ENCODE data around the gene GAB3.

DNA sequence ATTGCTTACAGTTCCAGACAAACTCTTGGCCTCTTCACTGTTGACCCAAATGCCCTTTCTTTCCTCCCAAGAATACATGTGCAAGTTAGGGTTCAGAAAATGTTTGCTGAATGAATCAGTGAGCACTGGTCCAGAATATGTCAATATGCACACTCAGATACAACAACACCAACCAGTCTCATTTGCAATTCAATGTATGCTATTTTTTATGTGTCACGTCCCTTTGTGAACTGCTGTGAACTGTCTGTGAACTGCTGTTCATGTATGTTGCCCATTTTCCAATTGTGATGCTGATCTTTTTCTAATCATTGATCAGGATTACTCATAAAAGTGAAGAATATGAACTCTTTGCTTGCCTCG lies 17.8 kb downstream of the GAB3 start:
- TF ChIP-seq, protein P1, sequence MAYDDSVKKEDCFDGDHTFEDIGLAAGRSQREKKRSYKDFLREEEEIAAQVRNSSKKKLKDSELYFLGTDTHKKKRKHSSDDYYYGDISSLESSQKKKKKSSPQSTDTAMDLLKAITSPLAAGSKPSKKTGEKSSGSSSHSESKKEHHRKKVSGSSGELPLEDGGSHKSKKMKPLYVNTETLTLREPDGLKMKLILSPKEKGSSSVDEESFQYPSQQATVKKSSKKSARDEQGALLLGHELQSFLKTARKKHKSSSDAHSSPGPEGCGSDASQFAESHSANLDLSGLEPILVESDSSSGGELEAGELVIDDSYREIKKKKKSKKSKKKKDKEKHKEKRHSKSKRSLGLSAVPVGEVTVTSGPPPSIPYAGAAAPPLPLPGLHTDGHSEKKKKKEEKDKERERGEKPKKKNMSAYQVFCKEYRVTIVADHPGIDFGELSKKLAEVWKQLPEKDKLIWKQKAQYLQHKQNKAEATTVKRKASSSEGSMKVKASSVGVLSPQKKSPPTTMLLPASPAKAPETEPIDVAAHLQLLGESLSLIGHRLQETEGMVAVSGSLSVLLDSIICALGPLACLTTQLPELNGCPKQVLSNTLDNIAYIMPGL (CRISPR knock-in tag; IDR thresholded peaks at IDR 0.05), result no peak
- TF ChIP-seq, protein P2, sequence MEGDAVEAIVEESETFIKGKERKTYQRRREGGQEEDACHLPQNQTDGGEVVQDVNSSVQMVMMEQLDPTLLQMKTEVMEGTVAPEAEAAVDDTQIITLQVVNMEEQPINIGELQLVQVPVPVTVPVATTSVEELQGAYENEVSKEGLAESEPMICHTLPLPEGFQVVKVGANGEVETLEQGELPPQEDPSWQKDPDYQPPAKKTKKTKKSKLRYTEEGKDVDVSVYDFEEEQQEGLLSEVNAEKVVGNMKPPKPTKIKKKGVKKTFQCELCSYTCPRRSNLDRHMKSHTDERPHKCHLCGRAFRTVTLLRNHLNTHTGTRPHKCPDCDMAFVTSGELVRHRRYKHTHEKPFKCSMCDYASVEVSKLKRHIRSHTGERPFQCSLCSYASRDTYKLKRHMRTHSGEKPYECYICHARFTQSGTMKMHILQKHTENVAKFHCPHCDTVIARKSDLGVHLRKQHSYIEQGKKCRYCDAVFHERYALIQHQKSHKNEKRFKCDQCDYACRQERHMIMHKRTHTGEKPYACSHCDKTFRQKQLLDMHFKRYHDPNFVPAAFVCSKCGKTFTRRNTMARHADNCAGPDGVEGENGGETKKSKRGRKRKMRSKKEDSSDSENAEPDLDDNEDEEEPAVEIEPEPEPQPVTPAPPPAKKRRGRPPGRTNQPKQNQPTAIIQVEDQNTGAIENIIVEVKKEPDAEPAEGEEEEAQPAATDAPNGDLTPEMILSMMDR (IDR thresholded peaks at IDR 0.05), result no peak
- TF ChIP-seq HMGA2 (CRISPR knock-in tag; IDR thresholded peaks at IDR 0.05) (no peak), TCF7 (CRISPR knock-in tag; IDR thresholded peaks at IDR 0.05; ENCODE audit: low read depth) (no peak), SP1 (CRISPR knock-in tag; conservative IDR thresholded peaks at IDR 0.05) (no peak), IRF2 (CRISPR knock-in tag; IDR thresholded peaks at IDR 0.05; ENCODE audit: borderline replicate concordance, low read depth) (no peak), GABPB1 (CRISPR knock-in tag; IDR thresholded peaks at IDR 0.05) (no peak), JUN (CRISPR knock-in tag; IDR thresholded peaks at IDR 0.05) (no peak)
- TF ChIP-seq, protein P3, sequence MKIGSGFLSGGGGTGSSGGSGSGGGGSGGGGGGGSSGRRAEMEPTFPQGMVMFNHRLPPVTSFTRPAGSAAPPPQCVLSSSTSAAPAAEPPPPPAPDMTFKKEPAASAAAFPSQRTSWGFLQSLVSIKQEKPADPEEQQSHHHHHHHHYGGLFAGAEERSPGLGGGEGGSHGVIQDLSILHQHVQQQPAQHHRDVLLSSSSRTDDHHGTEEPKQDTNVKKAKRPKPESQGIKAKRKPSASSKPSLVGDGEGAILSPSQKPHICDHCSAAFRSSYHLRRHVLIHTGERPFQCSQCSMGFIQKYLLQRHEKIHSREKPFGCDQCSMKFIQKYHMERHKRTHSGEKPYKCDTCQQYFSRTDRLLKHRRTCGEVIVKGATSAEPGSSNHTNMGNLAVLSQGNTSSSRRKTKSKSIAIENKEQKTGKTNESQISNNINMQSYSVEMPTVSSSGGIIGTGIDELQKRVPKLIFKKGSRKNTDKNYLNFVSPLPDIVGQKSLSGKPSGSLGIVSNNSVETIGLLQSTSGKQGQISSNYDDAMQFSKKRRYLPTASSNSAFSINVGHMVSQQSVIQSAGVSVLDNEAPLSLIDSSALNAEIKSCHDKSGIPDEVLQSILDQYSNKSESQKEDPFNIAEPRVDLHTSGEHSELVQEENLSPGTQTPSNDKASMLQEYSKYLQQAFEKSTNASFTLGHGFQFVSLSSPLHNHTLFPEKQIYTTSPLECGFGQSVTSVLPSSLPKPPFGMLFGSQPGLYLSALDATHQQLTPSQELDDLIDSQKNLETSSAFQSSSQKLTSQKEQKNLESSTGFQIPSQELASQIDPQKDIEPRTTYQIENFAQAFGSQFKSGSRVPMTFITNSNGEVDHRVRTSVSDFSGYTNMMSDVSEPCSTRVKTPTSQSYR (CRISPR knock-in tag; IDR thresholded peaks at IDR 0.05), result no peak
- TF ChIP-seq, protein P4, sequence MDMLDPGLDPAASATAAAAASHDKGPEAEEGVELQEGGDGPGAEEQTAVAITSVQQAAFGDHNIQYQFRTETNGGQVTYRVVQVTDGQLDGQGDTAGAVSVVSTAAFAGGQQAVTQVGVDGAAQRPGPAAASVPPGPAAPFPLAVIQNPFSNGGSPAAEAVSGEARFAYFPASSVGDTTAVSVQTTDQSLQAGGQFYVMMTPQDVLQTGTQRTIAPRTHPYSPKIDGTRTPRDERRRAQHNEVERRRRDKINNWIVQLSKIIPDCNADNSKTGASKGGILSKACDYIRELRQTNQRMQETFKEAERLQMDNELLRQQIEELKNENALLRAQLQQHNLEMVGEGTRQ (CRISPR knock-in tag; IDR thresholded peaks at IDR 0.05), result no peak

Measured in WTC11 (cell line).